K562 (cell line): ENCODE measurements around the gene RARG. TPM values are rescaled to one million over a fixed set of nuclear protein-coding genes. Genes with fewer than 3 reads are reported as not detected.
A peak's percentile ranks its signal among the peaks of the same experiment; 100 is the strongest.

ENCODE experiments used
- ATAC-seq: fragments of 200-7000 bp; cut with Tn5 transposase; 3 replicates; pipeline ENCODE4 v1.9.1; 2020; ENCODE audit warnings: moderate library complexity
- BruUV-seq: library from RNA; stranded (reverse); fragments of 400-500 nt; replicated peaks from 2 replicates; lab custom pipeline; 2021; lab: Mats Ljungman, UMichigan
- CTCF ChIA-PET: fragments of 300-600 bp; formaldehyde crosslinking; extraction: SDS; loops from one replicate; lab custom pipeline; 2021; ENCODE audit warnings: low intra/inter-chr PET ratio; lab: Yijun Ruan, JAX
- POLR2A ChIA-PET: fragments of 300-600, 350-650 bp; sonication (Branson Sonifier 250); formaldehyde crosslinking; extraction: SDS; loops from one replicate; lab custom pipeline; 2021; ENCODE audit warnings: antibody characterized with exemption, inconsistent platforms; lab: Yijun Ruan, JAX
- DNase-seq, 4 experiments: peaks; one replicate each; pipeline versions ENCODE4 v3.0.0 to v3.0.0-alpha.2; 2011 to 2018; ENCODE audit warnings: low spot score in 3 of 4, mixed read lengths in 3 of 4; ENCODE audit errors: extremely low read depth in 1 of 4
- FAIRE-seq: peaks from 2 replicates; lab custom pipeline; 2011; peaks lifted over from hg19 to GRCh38; lab: Jason Lieb, UNC
- H2AFZ ChIP-seq: 2 replicates; pipeline ENCODE4 v1.6.0; 2011; ENCODE audit warnings: low read depth, low read length, control low read depth, inconsistent platforms
- H3K27ac ChIP-seq: fragments of 200-600 bp; 3 replicates; pipeline ENCODE4 v1.8.0; 2011; ENCODE audit warnings: low read depth, mild to moderate bottlenecking, control low read depth, inconsistent platforms, low read length, moderate library complexity, mixed read lengths; ENCODE audit errors: extremely low read depth
- H3K27me3 ChIP-seq, 2 experiments: fragments of 300-600 bp in 1 of 2; 2 replicates in 1 of 2; 3 replicates in 1 of 2; pipeline versions ENCODE4 v1.6.0 to v1.8.0; 2011; ENCODE audit warnings: inconsistent platforms in 2 of 2, low read length in 2 of 2, mild to moderate bottlenecking in 1 of 2, mixed read lengths in 1 of 2, moderate library complexity in 1 of 2; ENCODE audit not compliant: control insufficient read depth in 2 of 2, insufficient read depth in 2 of 2
- H3K36me3 ChIP-seq: fragments of 300-600 bp; 3 replicates; pipeline ENCODE4 v1.8.0; 2011; ENCODE audit warnings: mild to moderate bottlenecking, low read length, inconsistent platforms; ENCODE audit not compliant: control insufficient read depth, insufficient read depth
- H3K4me1 ChIP-seq, 2 experiments: fragments of 200-600 bp in 1 of 2; replicated peaks in 1 of 2; 2 replicates in 1 of 2; 3 replicates in 1 of 2; pipeline versions ENCODE4 v1.5.1 to v1.8.0; 2011; ENCODE audit warnings: inconsistent platforms in 2 of 2, low read length in 2 of 2, mild to moderate bottlenecking in 1 of 2, mixed read lengths in 1 of 2, moderate library complexity in 1 of 2; ENCODE audit not compliant: control insufficient read depth in 2 of 2, insufficient read depth in 2 of 2
- H3K4me2 ChIP-seq: 2 replicates; pipeline ENCODE4 v1.6.1; 2011; ENCODE audit warnings: low read length, control low read depth, inconsistent platforms, mixed read lengths; ENCODE audit not compliant: insufficient read depth
- H3K4me3 ChIP-seq: fragments of 200-600 bp; sonication (generic), shearing (Covaris generic); 2 replicates; pipeline ENCODE4 v1.5.1; 2016; ENCODE audit warnings: control low read depth, inconsistent platforms
- H3K79me2 ChIP-seq: fragments of 200-600 bp; 3 replicates; pipeline ENCODE4 v1.8.0; 2011; ENCODE audit warnings: low read length, inconsistent platforms; ENCODE audit not compliant: control insufficient read depth, insufficient read depth
- H3K9ac ChIP-seq, 2 experiments: 2 replicates each; pipeline versions ENCODE4 v1.6.0 to v1.6.1; 2011; ENCODE audit warnings: low read depth in 2 of 2, low read length in 2 of 2, control low read depth in 1 of 2, inconsistent platforms in 1 of 2, mild to moderate bottlenecking in 1 of 2, mixed read lengths in 1 of 2; ENCODE audit not compliant: insufficient read depth in 1 of 2
- H3K9me1 ChIP-seq: one replicate; pipeline ENCODE4 v1.6.0; 2011; ENCODE audit warnings: inconsistent platforms, mild to moderate bottlenecking, low read length, moderate library complexity; ENCODE audit not compliant: control insufficient read depth, insufficient read depth
- H3K9me3 ChIP-seq: replicated peaks from 2 replicates; pipeline ENCODE4 v1.5.1; 2011; ENCODE audit warnings: low read depth, low read length, inconsistent platforms; ENCODE audit not compliant: control insufficient read depth, insufficient read depth
- H4K20me1 ChIP-seq: replicated peaks from 2 replicates; pipeline ENCODE4 v1.6.1; 2011; ENCODE audit warnings: low read length, inconsistent platforms, mixed read lengths; ENCODE audit not compliant: control insufficient read depth, insufficient read depth
- CBX3 ChIP-seq, 2 experiments: IDR thresholded peaks; 1 replicate in 1 of 2; 2 replicates in 1 of 2; pipeline ENCODE4 v1.6.1; 2012; ENCODE audit warnings: inconsistent platforms in 2 of 2, low read length in 2 of 2, borderline replicate concordance in 1 of 2, control low read depth in 1 of 2
- CTBP1 ChIP-seq: fragments of 450-650 bp; IDR thresholded peaks from 2 replicates; pipeline ENCODE4 v1.6.1; 2016; ENCODE audit warnings: borderline replicate concordance
- ELF2 ChIP-seq: fragments of 250-450 bp; sonication (Bioruptor Pico); IDR thresholded peaks from 2 replicates; pipeline ENCODE4 v1.5.0; 2021; ENCODE audit warnings: mild to moderate bottlenecking
- HDAC2 ChIP-seq: fragments of 450-650 bp; IDR thresholded peaks from 2 replicates; pipeline ENCODE4 v1.6.1; 2016; ENCODE audit warnings: mild to moderate bottlenecking
- KDM1A ChIP-seq, 2 experiments: fragments of 450-650 bp; IDR thresholded peaks; 2 replicates each; pipeline ENCODE4 v1.6.1; 2016; ENCODE audit warnings: mild to moderate bottlenecking in 2 of 2
- KDM2B ChIP-seq: fragments of 250-450 bp; sonication (Bioruptor Pico); IDR thresholded peaks from 2 replicates; pipeline ENCODE4 v1.8.0; 2021; ENCODE audit warnings: mild to moderate bottlenecking, moderate library complexity
- LCOR ChIP-seq: sonication (generic); formaldehyde crosslinking; IDR thresholded peaks from 2 replicates; pipeline ENCODE4 v1.8.0; 2022; ENCODE audit warnings: mild to moderate bottlenecking, missing genetic modification reagents
- MAX ChIP-seq: sonication (generic); formaldehyde crosslinking; IDR thresholded peaks from 2 replicates; pipeline ENCODE4 v1.9.0; 2022; ENCODE audit warnings: mild to moderate bottlenecking, missing genetic modification reagents
- PCBP1 ChIP-seq: fragments of 200-400 bp; formaldehyde crosslinking; IDR thresholded peaks from 2 replicates; pipeline ENCODE4 v1.6.1; 2018; ENCODE audit warnings: mild to moderate bottlenecking, low read depth, low read length; ENCODE audit not compliant: poor library complexity, severe bottlenecking
- PHB ChIP-seq: fragments of 250-450 bp; sonication (Bioruptor Pico); IDR thresholded peaks from 2 replicates; pipeline ENCODE4 v1.5.0; 2021
- RBBP5 ChIP-seq: fragments of 200-600 bp; sonication (generic); IDR thresholded peaks from 2 replicates; pipeline ENCODE4 v1.6.1; 2012; ENCODE audit warnings: borderline replicate concordance, mild to moderate bottlenecking, low read length, control low read depth, inconsistent platforms; ENCODE audit not compliant: insufficient read depth, poor library complexity, severe bottlenecking
- RBFOX2 ChIP-seq: fragments of 200-400 bp; formaldehyde crosslinking; IDR thresholded peaks from 2 replicates; pipeline ENCODE4 v1.6.1; 2017; ENCODE audit warnings: low read depth, mild to moderate bottlenecking, low read length, moderate library complexity
- RBM22 ChIP-seq: fragments of 200-400 bp; formaldehyde crosslinking; IDR thresholded peaks from 2 replicates; pipeline ENCODE4 v1.6.1; 2018; ENCODE audit warnings: low read length, low read depth; ENCODE audit not compliant: poor library complexity, severe bottlenecking
- SAP30 ChIP-seq: fragments of 200-600 bp; sonication (generic); IDR thresholded peaks from 2 replicates; pipeline ENCODE4 v1.6.1; 2012; ENCODE audit warnings: borderline replicate concordance, low read depth, mild to moderate bottlenecking, moderate library complexity, low read length, control low read depth, inconsistent platforms; ENCODE audit not compliant: insufficient read depth, poor library complexity, severe bottlenecking
- TBP ChIP-seq: optimal IDR thresholded peaks from 2 replicates; pipeline ENCODE3; 2011; ENCODE audit warnings: low read depth, low read length, improper control_type of control experiment
- U2AF1 ChIP-seq: fragments of 200-400 bp; formaldehyde crosslinking; optimal IDR thresholded peaks from 2 replicates; pipeline ENCODE3; 2017; ENCODE audit warnings: mild to moderate bottlenecking, low read depth, low read length, moderate library complexity
- UBTF ChIP-seq, 2 experiments: IDR thresholded peaks; 2 replicates each; pipeline ENCODE4 v1.6.1; 2012; ENCODE audit warnings: improper control_type of control experiment in 2 of 2, low read depth in 2 of 2, low read length in 2 of 2, borderline replicate concordance in 1 of 2
- ZBTB7A ChIP-seq: IDR thresholded peaks from 2 replicates; pipeline ENCODE4 v1.6.1; 2011; ENCODE audit warnings: low read depth, mild to moderate bottlenecking, low read length, moderate library complexity, borderline replicate concordance; ENCODE audit not compliant: control insufficient read depth
- WGBS: fragments of 100-300 bp; shearing (Covaris generic); methylation state at CpG from one replicate; pipeline ENCODE4 v1.1.6; 2016; ENCODE audit warnings: low coverage, mixed read lengths; ENCODE audit not compliant: insufficient coverage; ENCODE audit errors: missing lambda C conversion rate; 5-methylcytosine and 5-hydroxymethylcytosine counted together
- in situ Hi-C: fragments of 300-500 bp; cut with MboI; formaldehyde crosslinking; loops from 4 replicates; pipeline ENCODE4 v1.15.0; 2018; ENCODE audit warnings: inconsistent platforms, mixed read lengths
- intact Hi-C: fragments of 100-400 bp; cut with micrococcal nuclease; formaldehyde crosslinking; loops from 2 replicates; pipeline ENCODE4 v1.14.2; 2022
- polyA plus RNA-seq, 8 experiments: library from polyadenylated mRNA; depleted of rRNA in 4 of 8; stranded (reverse) in 5 of 8; unstranded in 3 of 8; fragments of >200 nt; fragmentation: Nextera tagmentation in 2 of 8; fragmentation: Illumina TruSeq in 1 of 8; extraction: Ambion mirVana in 2 of 8; extraction: Trizol in 1 of 8; gene quantifications; 2 replicates each; pipeline versions ENCODE4 v1.2.1 to v1.2.3, GENCODE V29; 2011 to 2014; ENCODE audit warnings: inconsistent platforms in 1 of 8, missing spikeins in 1 of 8
- total RNA-seq, 7 experiments: library from RNA; depleted of rRNA in 6 of 7; stranded (reverse); fragments of >200 nt in 6 of 7; fragmentation: Illumina TruSeq in 2 of 7; extraction: Trizol in 2 of 7; gene quantifications; 2 replicates each; pipeline versions ENCODE4 v1.2.1 to v1.2.3, GENCODE V29; 2011 to 2021; ENCODE audit warnings: low replicate concordance in 1 of 7

RARG gene
- total and polyA plus RNA-seq, 9 of the 15 experiments (the other 6 are each of a cell fraction or from before 2014, with no cell fraction given) = 0.18 to 7.6 (median 3.8) TPM

DNA sequence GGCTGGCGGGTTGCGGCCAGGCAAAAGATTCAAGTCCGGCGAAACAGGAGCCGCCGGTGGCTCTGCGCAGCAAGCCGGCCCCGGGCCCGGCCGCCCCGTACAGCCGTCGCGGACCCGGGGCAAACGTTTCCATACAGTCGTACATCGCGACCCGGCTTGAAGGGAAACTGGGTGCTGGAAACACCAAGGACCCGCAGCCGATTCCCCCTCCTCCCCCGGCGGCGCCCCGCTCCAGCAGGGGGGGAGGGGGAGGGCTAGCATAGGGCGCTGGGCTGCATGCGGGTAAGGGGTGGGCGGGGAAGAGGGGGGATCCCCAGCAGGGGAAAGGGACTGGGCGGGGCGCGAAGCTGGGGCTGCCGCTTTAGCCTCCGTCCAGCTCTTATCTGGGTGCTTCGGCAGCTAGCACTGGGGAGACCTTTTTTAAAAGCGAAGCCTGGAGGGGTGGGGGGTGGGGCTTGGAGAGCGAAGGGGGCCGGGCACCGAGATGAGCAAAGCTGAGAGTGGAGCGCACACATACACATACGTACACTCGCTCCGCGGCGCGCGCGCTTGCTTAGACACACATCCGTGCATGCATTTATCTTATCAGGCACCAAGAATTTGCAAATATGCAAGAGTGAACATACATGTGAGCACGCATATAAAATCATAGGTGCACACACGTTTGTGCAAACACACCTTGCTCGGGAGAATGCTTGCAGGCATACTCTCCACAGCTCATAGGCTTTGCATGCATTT, 11.9 kb downstream of the RARG start:
- under 1% methylated on average over 38 of the region's 53 CpGs for WGBS
- peak; percentile 11 for FAIRE-seq
- in situ Hi-C loops = no loop called here
- DNase-seq = peak; percentile 81 to 87 (median 82)
- ChIA-PET POLR2A (interaction anchor here (0.7 to 2.2 kb wide), 11 partner anchors 8 to 274 kb away, joined by 3 to 6 read pairs (median 4); partner anchors contain the start of genes CSAD, ESPL1 and ZNF740), CTCF (no interaction called here)
- no peaks in the 10 kb centered on the region for H3K27me3 ChIP-seq
- H3K79me2 ChIP-seq = peaks cover 24% of the 10 kb centered on the region
- intact Hi-C loops = loop anchor here (2.0 kb wide), 2 partner anchors 39 to 49 kb away; partner anchors contain the start of genes CSAD, ESPL1 and ZNF740
- H3K4me2 ChIP-seq = peak overlapping the region; percentile 95
- H3K4me1 ChIP-seq = peaks cover 50 to 76% of the 10 kb centered on the region in 2 experiments
- ATAC-seq = peak; percentile 26
- no peaks in the 10 kb centered on the region for H3K9me3 ChIP-seq
- H3K4me3 ChIP-seq = peak overlapping the region; percentile 64
- peak overlapping the region; percentile 57 for H3K27ac ChIP-seq
- peak overlapping the region; percentile 87 for H2AFZ ChIP-seq
- BruUV-seq = no TSS peak
- H3K9me1 ChIP-seq = no peaks in the 10 kb centered on the region
- H4K20me1 ChIP-seq = no peaks in the 10 kb centered on the region
- peak overlapping the region; percentile 61 to 93 for H3K9ac ChIP-seq
- peaks cover 3% of the 10 kb centered on the region; the same call in 1 of the 3 replicates for H3K36me3 ChIP-seq
- TF ChIP-seq MAX (peak; percentile 59; the same call in 1 of the 2 replicates), ELF2 (CRISPR knock-in tag) (no peak), RBBP5 (peak; percentile 58), HDAC2 (0 out of 2 replicates have a peak, but pooled peaks have one; percentile 74), UBTF (IDR thresholded peaks at IDR 0.05; ENCODE audit: borderline replicate concordance in 1 of 2, low read depth in 2 of 2, low read length in 2 of 2) (peak in 1 of 2 experiments; percentile 46; a peak in 2 of 4 replicates), TBP (peak; percentile 20), PHB (CRISPR knock-in tag) (0 out of 2 replicates have a peak, but pooled peaks have one; percentile 26), CBX3 (IDR thresholded peaks at IDR 0.05; ENCODE audit: borderline replicate concordance in 1 of 2, low read length in 2 of 2) (0 out of 3 replicates have a peak, but pooled peaks of 1 of the 2 experiments have one; percentile 9), ZBTB7A (peak; percentile 58; the same call in 1 of the 2 replicates), PCBP1 (peak; percentile 53), RBFOX2 (peak; percentile 29; the same call in 1 of the 2 replicates), CTBP1 (no peak; the same call in 1 of the 2 replicates), KDM2B (CRISPR knock-in tag) (peak; percentile 45; the same call in 1 of the 2 replicates), U2AF1 (no peak), LCOR (CRISPR knock-in tag) (no peak), SAP30 (peak; percentile 67), KDM1A (IDR thresholded peaks at IDR 0.05) (peak in 1 of 2 experiments; percentile 96; a peak in 2 of 4 replicates), RBM22 (no peak)
